Measurements from ENCODE around the gene TIGD1.

DNA sequence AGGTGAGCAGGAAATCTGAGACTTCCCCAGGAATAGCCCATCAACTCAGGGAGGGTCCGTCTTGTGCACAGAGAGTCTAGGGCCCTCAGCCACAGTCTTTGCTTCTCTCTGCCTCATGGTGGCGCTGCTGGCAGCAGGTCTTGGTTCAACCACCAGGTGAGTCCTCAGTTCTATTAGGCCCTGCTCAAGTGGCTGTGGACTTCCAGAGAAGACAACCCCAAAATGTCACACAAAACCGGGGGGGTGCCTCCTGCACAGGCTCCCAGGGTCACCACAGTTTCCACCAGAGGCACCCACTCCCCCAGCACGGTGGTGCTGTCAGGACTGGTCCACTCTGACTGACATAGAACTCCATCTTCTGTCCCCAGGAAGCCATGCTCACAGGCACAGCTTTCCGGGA lies 13.3 kb downstream of the TIGD1 start:
- TF ChIP-seq YY1 (IDR thresholded peaks at IDR 0.05; ENCODE audit: insufficient read depth, insufficient read length) (no peak), ZNF274 (IDR thresholded peaks at IDR 0.05; ENCODE audit: low read depth, low read length) (no peak)
